Kidney (tissue), 14 donors: ENCODE results near the gene NDUFA8. TPM values are rescaled to one million over a fixed set of nuclear protein-coding genes. Genes with fewer than 3 reads are reported as not detected.

Experiments
- DNase-seq, 5 donors: peaks; one replicate each; pipeline ENCODE4 v3.0.0-alpha.2; 2013 to 2020
- FAIRE-seq: peaks from 2 replicates; lab custom pipeline; 2012; peaks lifted over from hg19 to GRCh38; lab: Jason Lieb, UNC
- H3K27ac ChIP-seq, 2 donors: one replicate each; pipeline ENCODE4 v1.7.0; 2013; ENCODE audit warnings: low read depth in 2 of 2, low read length in 2 of 2, inconsistent platforms in 1 of 2
- H3K27me3 ChIP-seq: one replicate; pipeline ENCODE4 v1.7.1; 2013; ENCODE audit warnings: low read length, inconsistent platforms; ENCODE audit not compliant: control insufficient read depth, insufficient read depth
- H3K36me3 ChIP-seq, 3 donors: one replicate each; pipeline versions ENCODE4 v1.7.0 to v1.7.1; 2013; ENCODE audit warnings: low read length in 3 of 3, control low read depth in 1 of 3, inconsistent platforms in 1 of 3; ENCODE audit not compliant: insufficient read depth in 3 of 3, control insufficient read depth in 2 of 3
- H3K4me1 ChIP-seq, 3 donors: one replicate each; pipeline versions ENCODE4 v1.7.0 to v1.7.1; 2013; ENCODE audit warnings: low read length in 3 of 3, inconsistent platforms in 1 of 3, low read depth in 1 of 3; ENCODE audit not compliant: control insufficient read depth in 2 of 3, insufficient read depth in 2 of 3
- H3K4me3 ChIP-seq, 3 donors: one replicate each; pipeline versions ENCODE4 v1.7.0 to v1.8.1; 2013; ENCODE audit warnings: low read length in 3 of 3, control low read depth in 1 of 3, inconsistent platforms in 1 of 3
- H3K9ac ChIP-seq, 3 donors: one replicate each; pipeline versions ENCODE4 v1.7.0 to v1.7.1; 2013; ENCODE audit warnings: low read length in 3 of 3, control low read depth in 1 of 3, inconsistent platforms in 1 of 3
- H3K9me3 ChIP-seq, 3 donors: one replicate each; pipeline versions ENCODE4 v1.7.0 to v1.7.1; 2013; ENCODE audit warnings: low read length in 3 of 3, control low read depth in 1 of 3, inconsistent platforms in 1 of 3; ENCODE audit not compliant: control insufficient read depth in 2 of 3, insufficient read depth in 1 of 3
- intact Hi-C: fragments of 100-400 bp; cut with DNase I; formaldehyde crosslinking; loops from one replicate; pipeline ENCODE4 v1.11.1; 2022
- polyA plus RNA-seq: library from polyadenylated mRNA; stranded (reverse); fragments of 350-450 nt; fragmentation: Illumina TruSeq; extraction: RNeasy Lipid Tissue Mini Kit (QIAGEN cat#74804); gene quantifications from one replicate; pipeline ENCODE4 v1.2.3, GENCODE V29; 2014; ENCODE audit warnings: low read depth, low replicate concordance; ENCODE audit not compliant: insufficient read depth
- total RNA-seq: library from RNA; stranded (reverse); fragmentation: NEBNext Ultra II Directional; extraction: Animal tissue kit (Norgen Biotek cat#: 25700); gene quantifications from one replicate; pipeline ENCODE4 v1.2.1, GENCODE V29; 2021
- TF ChIP-seq, protein P1 (sequence below): IDR thresholded peaks from 3 replicates; pipeline ENCODE4 v1.5.1; 2012; ENCODE audit warnings: mild to moderate bottlenecking, moderate library complexity, borderline replicate concordance; ENCODE audit not compliant: insufficient read depth; ENCODE audit errors: extremely low read depth
- donor health status: control.
- donor health status: control.
- donor health status: control.
- donor health status: control.
- donor health status: control.
- donor health status: DM: yes; HTN: yes; CAD: no.
- donor health status: Normal renal cell carcinoma (clear cell type).

The NDUFA8 gene
- total and polyA plus RNA-seq, 2 donors from 2014 or later = 42.5 to 264 TPM

DNA sequence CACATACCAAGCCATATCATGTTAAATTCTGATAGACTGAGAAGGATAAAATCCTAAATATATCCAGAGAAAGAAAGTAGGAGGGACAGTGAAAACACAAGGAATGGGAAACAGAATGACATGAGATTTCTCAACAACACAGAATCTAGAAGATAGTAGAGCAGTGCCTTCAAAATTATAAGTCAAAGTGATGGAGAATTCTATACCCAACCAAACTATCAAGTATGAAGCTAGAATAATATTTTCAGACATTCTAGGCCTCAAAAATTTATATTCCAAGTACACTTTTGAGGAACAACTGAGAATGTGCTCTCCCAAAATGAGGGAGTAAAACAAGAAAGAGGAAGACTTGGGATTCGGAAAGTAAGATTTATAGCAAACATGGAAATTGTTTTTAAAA, 55.6 kb downstream of the NDUFA8 start:
- no peak overlapping the region for H3K27ac ChIP-seq
- H3K36me3 ChIP-seq = no peaks in the 10 kb centered on the region
- TF ChIP-seq, protein P1, sequence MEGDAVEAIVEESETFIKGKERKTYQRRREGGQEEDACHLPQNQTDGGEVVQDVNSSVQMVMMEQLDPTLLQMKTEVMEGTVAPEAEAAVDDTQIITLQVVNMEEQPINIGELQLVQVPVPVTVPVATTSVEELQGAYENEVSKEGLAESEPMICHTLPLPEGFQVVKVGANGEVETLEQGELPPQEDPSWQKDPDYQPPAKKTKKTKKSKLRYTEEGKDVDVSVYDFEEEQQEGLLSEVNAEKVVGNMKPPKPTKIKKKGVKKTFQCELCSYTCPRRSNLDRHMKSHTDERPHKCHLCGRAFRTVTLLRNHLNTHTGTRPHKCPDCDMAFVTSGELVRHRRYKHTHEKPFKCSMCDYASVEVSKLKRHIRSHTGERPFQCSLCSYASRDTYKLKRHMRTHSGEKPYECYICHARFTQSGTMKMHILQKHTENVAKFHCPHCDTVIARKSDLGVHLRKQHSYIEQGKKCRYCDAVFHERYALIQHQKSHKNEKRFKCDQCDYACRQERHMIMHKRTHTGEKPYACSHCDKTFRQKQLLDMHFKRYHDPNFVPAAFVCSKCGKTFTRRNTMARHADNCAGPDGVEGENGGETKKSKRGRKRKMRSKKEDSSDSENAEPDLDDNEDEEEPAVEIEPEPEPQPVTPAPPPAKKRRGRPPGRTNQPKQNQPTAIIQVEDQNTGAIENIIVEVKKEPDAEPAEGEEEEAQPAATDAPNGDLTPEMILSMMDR = no peak
- DNase-seq (no peak), FAIRE-seq (no peak)
- no peak overlapping the region for H3K4me3 ChIP-seq
- no peaks in the 10 kb centered on the region for H3K27me3 ChIP-seq
- H3K9ac ChIP-seq = no peak overlapping the region
- H3K9me3 ChIP-seq = peaks cover 0 to 6% (median 0%) of the 10 kb centered on the region in 3 donors
- intact Hi-C loops = no loop called here
- H3K4me1 ChIP-seq = no peaks in the 10 kb centered on the region

DNA sequence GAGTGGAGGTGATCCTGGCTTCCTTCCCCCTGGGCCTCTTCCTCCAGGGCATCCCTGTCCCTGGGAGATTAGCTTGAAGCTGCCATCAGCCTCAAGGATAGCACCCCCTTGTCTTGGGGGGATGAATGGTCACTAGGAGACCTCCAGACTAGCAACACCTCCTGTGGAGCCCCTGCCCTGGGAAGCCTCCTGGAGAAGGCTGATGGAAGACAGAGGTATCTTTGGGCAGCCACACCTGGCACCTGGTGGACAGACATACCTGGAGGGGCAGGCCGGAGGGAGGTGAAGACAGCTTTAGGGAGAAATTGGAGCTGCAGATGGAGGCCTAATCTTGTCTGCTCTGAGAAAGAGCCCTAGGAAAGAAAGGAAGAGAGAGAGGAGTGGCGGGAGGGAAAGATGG, 57.4 kb downstream of the NDUFA8 start:
- Histone ChIP-seq H3K27me3 (no peaks in the 10 kb centered on the region), H3K4me3 (no peak overlapping the region), H3K9ac (no peak overlapping the region), H3K9me3 (peaks cover 0 to 6% (median 0%) of the 10 kb centered on the region in 3 donors), H3K27ac (no peak overlapping the region), H3K36me3 (no peaks in the 10 kb centered on the region), H3K4me1 (no peaks in the 10 kb centered on the region)
- TF ChIP-seq, protein P1 = no peak
- FAIRE-seq (no peak), DNase-seq (no peak)
- intact Hi-C loops = no loop called here

DNA sequence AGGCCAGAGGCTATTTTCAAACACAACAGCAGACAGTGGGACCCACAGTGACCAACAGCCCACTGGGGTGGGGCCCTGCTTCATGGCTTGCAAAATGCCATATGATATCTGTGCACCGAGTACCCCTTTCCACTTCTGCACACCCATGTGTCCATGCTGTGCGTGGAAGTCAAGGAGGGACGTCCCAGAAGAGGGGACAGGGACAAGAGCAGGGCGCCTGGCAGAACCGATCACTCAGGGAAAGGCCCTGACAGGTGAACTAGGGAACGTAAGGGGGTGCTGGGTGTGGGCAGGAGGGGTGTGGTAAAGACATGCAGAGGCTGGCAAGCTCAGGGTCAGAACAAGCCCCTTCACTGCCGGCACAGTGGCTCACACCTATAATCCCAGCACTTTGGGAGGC, 58.8 kb downstream of the NDUFA8 start:
- FAIRE-seq (no peak), DNase-seq (no peak)

More for the DNA sequence above, 58.8 kb downstream of the NDUFA8 start:
- no peaks in the 10 kb centered on the region for H3K27me3 ChIP-seq
- H3K9ac ChIP-seq = no peak overlapping the region
- TF ChIP-seq, protein P1 = no peak
- H3K36me3 ChIP-seq = no peaks in the 10 kb centered on the region
- peaks cover 0 to 6% (median 0%) of the 10 kb centered on the region in 3 donors for H3K9me3 ChIP-seq
- no peaks in the 10 kb centered on the region for H3K4me1 ChIP-seq
- H3K27ac ChIP-seq = no peak overlapping the region
- intact Hi-C loops = no loop called here
- no peak overlapping the region for H3K4me3 ChIP-seq
